Endothelial cell (in vitro differentiated cells): ENCODE data around the gene ZNF598. TPM values are rescaled to one million over a fixed set of nuclear protein-coding genes. Genes with fewer than 3 reads are reported as not detected.

Source experiments
- DNase-seq: peaks from one replicate; pipeline ENCODE4 v3.0.0; 2021; ENCODE audit warnings: low spot score
- H3K27ac Mint-ChIP-seq: one replicate; pipeline ENCODE4 v1.8.0; 2021; ENCODE audit warnings: mixed read lengths, inconsistent platforms; ENCODE audit not compliant: unreplicated experiment
- H3K27me3 Mint-ChIP-seq: one replicate; pipeline ENCODE4 v1.8.0; 2021; ENCODE audit warnings: mild to moderate bottlenecking, moderate library complexity, mixed read lengths, inconsistent platforms; ENCODE audit not compliant: unreplicated experiment
- H3K36me3 Mint-ChIP-seq: one replicate; pipeline ENCODE4 v1.8.0; 2021; ENCODE audit warnings: mild to moderate bottlenecking, low read depth, mixed read lengths, inconsistent platforms; ENCODE audit not compliant: unreplicated experiment
- H3K4me1 Mint-ChIP-seq: one replicate; pipeline ENCODE4 v1.8.0; 2021; ENCODE audit warnings: mild to moderate bottlenecking, mixed read lengths, inconsistent platforms; ENCODE audit not compliant: unreplicated experiment
- H3K4me3 Mint-ChIP-seq: one replicate; pipeline ENCODE4 v1.8.0; 2021; ENCODE audit warnings: mild to moderate bottlenecking, mixed read lengths, inconsistent platforms; ENCODE audit not compliant: unreplicated experiment
- H3K9me3 Mint-ChIP-seq: one replicate; pipeline ENCODE4 v1.8.0; 2021; ENCODE audit warnings: mixed read lengths, inconsistent platforms; ENCODE audit not compliant: unreplicated experiment
- CTCF ChIP-seq: fragments of 200-600 bp; sonication (generic); IDR thresholded peaks from one replicate; pipeline ENCODE4 v1.5.0; 2021; ENCODE audit warnings: antibody characterized with exemption; ENCODE audit not compliant: unreplicated experiment
- total RNA-seq: library from RNA; stranded (reverse); fragmentation: NEBNext Ultra II Directional; extraction: Animal tissue kit (Norgen Biotek cat#: 25700); gene quantifications from one replicate; pipeline ENCODE4 v1.2.1, GENCODE V29; 2021; ENCODE audit not compliant: unreplicated experiment

Gene ZNF598
- total RNA-seq, 1 donor from 2014 or later: 34.4 TPM

DNA sequence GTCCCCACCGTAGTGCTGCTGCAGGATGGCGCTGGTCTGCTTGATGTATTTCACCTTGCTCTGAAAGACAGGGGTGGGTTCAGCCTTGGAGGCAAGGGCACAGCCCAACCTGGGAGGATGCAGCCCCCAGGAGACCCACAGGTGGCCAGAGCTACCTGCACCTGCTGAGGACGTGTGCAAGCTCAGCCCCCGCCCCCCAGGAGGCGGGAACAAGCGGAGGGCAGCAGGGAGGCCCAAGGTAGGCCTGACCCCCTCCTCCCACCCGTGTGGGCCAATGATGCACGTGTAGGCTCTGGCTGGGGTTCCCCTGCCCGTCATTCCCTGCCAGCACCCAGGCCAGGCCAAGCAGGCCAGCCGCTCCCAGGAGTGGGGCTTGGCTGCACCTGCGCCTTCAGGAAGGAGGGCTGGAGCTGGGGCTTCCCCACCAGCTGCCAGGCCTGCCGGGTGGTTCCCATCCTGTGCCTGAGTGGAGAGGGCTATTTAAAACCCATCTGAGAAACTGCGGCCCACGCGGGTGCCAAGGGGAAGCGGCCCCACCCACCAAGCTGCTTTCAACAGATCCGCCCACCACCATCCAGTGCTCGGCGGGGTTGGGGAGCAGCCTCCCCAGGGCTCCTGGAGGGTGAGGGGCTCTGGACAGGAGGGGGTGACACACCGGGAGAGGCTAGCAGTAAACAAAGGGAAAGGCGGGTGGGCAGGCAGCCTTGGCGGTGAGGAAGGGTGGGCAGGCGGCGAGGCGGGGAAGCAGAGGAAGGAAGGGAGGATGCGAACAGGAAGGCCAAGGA lies 34.2 kb upstream of the ZNF598 start:
- Mint-ChIP-seq H3K4me1 (peaks cover 13% of the 10 kb centered on the region), H3K27ac (no peak overlapping the region), H3K27me3 (peaks cover 8% of the 10 kb centered on the region), H3K4me3 (no peak overlapping the region), H3K9me3 (no peaks in the 10 kb centered on the region), H3K36me3 (peaks cover 3% of the 10 kb centered on the region)
- no peak for DNase-seq
- TF ChIP-seq CTCF: no peak

DNA sequence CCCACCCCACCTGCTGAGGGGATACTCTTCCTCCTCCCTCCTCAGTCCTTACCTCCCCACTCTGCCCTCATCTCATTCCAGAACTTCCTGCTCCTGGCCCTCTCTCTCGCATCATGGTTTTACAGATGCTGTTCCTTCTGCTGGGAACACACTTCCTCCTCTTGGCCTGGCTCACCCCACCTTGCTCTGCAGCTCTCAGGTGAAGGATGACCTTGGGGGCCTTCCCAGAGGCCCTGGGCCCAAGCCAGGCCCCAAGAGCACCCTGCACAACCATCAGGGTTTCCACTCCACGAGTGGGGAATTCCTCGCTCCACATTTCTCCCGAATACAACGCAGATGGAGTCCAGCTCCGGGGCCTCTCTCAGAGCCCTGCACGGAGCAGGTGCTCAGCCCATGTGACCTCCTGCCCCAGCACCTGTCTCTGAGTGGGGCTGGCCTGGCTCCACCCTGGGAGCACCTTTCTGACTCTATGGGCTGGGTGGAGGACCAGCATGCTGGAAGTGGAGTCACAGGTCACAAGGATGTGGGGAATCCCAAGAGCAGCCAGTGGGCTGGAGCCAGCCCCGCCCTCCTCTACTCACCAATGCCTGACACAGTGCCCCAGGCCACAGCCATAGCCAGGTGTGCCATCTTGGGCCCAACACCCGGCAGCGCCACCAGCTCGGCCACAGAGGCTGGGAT lies 33.5 kb upstream of the ZNF598 start:
- H3K27me3 Mint-ChIP-seq: peaks cover 5% of the 10 kb centered on the region
- no peak overlapping the region for H3K4me3 Mint-ChIP-seq
- peaks cover 6% of the 10 kb centered on the region for H3K4me1 Mint-ChIP-seq

GRCh38 chr16:2042171-2042985 lies 32.8 kb upstream of the ZNF598 start:
- no peak for TF ChIP-seq CTCF
- peaks cover 5% of the 10 kb centered on the region for H3K4me1 Mint-ChIP-seq
- H3K4me3 Mint-ChIP-seq: no peak overlapping the region
- no peak overlapping the region for H3K27ac Mint-ChIP-seq
- H3K27me3 Mint-ChIP-seq: peaks cover 7% of the 10 kb centered on the region
- H3K9me3 Mint-ChIP-seq: no peaks in the 10 kb centered on the region
- DNase-seq: no peak
- peaks cover 3% of the 10 kb centered on the region for H3K36me3 Mint-ChIP-seq

More for the DNA sequence above, 33.5 kb upstream of the ZNF598 start:
- TF ChIP-seq CTCF: no peak
- peaks cover 3% of the 10 kb centered on the region for H3K36me3 Mint-ChIP-seq
- H3K9me3 Mint-ChIP-seq: no peaks in the 10 kb centered on the region
- no peak overlapping the region for H3K27ac Mint-ChIP-seq
- no peak for DNase-seq

- no peaks in the 10 kb centered on the region for H3K9me3 Mint-ChIP-seq
- no peaks in the 10 kb centered on the region for H3K36me3 Mint-ChIP-seq
- TF ChIP-seq CTCF: no peak
- peaks cover 2% of the 10 kb centered on the region for H3K4me1 Mint-ChIP-seq
- no peak overlapping the region for H3K4me3 Mint-ChIP-seq
- DNase-seq: no peak
- H3K27ac Mint-ChIP-seq: no peak overlapping the region
- H3K27me3 Mint-ChIP-seq: peaks cover 7% of the 10 kb centered on the region
Measured at GRCh38 chr16:2040787-2041522, 31.3 kb upstream of the ZNF598 start.
